Mesenchymal stem cell (in vitro differentiated cells and primary cell): ENCODE measurements around the gene SULT1A1.
"Not testable (repeated sequence)": the region's sequence is repeated elsewhere in the genome, so short reads cannot be mapped to it uniquely, and the experiment has no call there.

Source experiments
- DNase-seq: peaks from one replicate; pipeline ENCODE4 v3.0.0-alpha.2; 2013
- H2AFZ ChIP-seq: one replicate; pipeline ENCODE4 v1.6.1; 2013; ENCODE audit warnings: low read depth, mild to moderate bottlenecking, control low read depth, inconsistent platforms, low read length, moderate library complexity
- H2AK5ac ChIP-seq: 2 replicates; pipeline ENCODE4 v1.6.1; 2013; ENCODE audit warnings: low read length, moderate library complexity, mild to moderate bottlenecking, inconsistent platforms; ENCODE audit not compliant: severe bottlenecking
- H2BK120ac ChIP-seq: one replicate; pipeline ENCODE4 v1.6.1; 2013; ENCODE audit warnings: low read depth, mild to moderate bottlenecking, inconsistent platforms, low read length, moderate library complexity
- H2BK12ac ChIP-seq, 2 experiments: one replicate each; pipeline ENCODE4 v1.6.1; 2013; ENCODE audit warnings: inconsistent platforms in 2 of 2, low read length in 2 of 2, mild to moderate bottlenecking in 2 of 2, moderate library complexity in 2 of 2, control low read depth in 1 of 2
- H2BK15ac ChIP-seq: one replicate; pipeline ENCODE4 v1.6.1; 2013; ENCODE audit warnings: mild to moderate bottlenecking, low read depth, inconsistent platforms; ENCODE audit not compliant: poor library complexity, severe bottlenecking
- H2BK5ac ChIP-seq: 2 replicates; pipeline ENCODE4 v1.6.1; 2013; ENCODE audit warnings: low read depth, mild to moderate bottlenecking, low read length, control low read depth, inconsistent platforms; ENCODE audit not compliant: poor library complexity, severe bottlenecking
- H3K14ac ChIP-seq, 2 experiments: one replicate each; pipeline ENCODE4 v1.6.1; 2013; ENCODE audit warnings: inconsistent platforms in 2 of 2, low read length in 2 of 2, control low read depth in 1 of 2, mild to moderate bottlenecking in 1 of 2, moderate library complexity in 1 of 2
- H3K18ac ChIP-seq, 2 experiments: one replicate each; pipeline ENCODE4 v1.6.1; 2013; ENCODE audit warnings: inconsistent platforms in 2 of 2, low read length in 2 of 2, control low read depth in 1 of 2, low read depth in 1 of 2, mild to moderate bottlenecking in 1 of 2
- H3K23ac ChIP-seq, 2 experiments: one replicate each; pipeline ENCODE4 v1.6.1; 2013; ENCODE audit warnings: inconsistent platforms in 2 of 2, low read length in 2 of 2, mild to moderate bottlenecking in 2 of 2, moderate library complexity in 2 of 2, control low read depth in 1 of 2
- H3K27ac ChIP-seq: 2 replicates; pipeline ENCODE4 v1.5.1; 2013; ENCODE audit warnings: mild to moderate bottlenecking, moderate library complexity, low read length, control low read depth, inconsistent platforms; ENCODE audit not compliant: poor library complexity, severe bottlenecking
- H3K27me3 ChIP-seq, 2 experiments: 2 replicates each; pipeline versions ENCODE4 v1.6.1 to v1.7.0; 2013; ENCODE audit warnings: low read length in 2 of 2, mild to moderate bottlenecking in 2 of 2, moderate library complexity in 2 of 2, control low read depth in 1 of 2, inconsistent platforms in 1 of 2; ENCODE audit not compliant: control insufficient read depth in 1 of 2, insufficient read depth in 1 of 2
- H3K36me3 ChIP-seq, 2 experiments: 2 replicates each; pipeline versions ENCODE4 v1.6.1 to v1.7.0; 2013; ENCODE audit warnings: low read length in 2 of 2, control low read depth in 1 of 2, inconsistent platforms in 1 of 2, low read depth in 1 of 2, mild to moderate bottlenecking in 1 of 2; ENCODE audit not compliant: insufficient read depth in 2 of 2, control insufficient read depth in 1 of 2
- H3K4ac ChIP-seq, 2 experiments: one replicate each; pipeline ENCODE4 v1.6.1; 2013; ENCODE audit warnings: inconsistent platforms in 2 of 2, low read length in 2 of 2, mild to moderate bottlenecking in 2 of 2, moderate library complexity in 2 of 2, control low read depth in 1 of 2, low read depth in 1 of 2
- H3K4me1 ChIP-seq: 2 replicates; pipeline ENCODE4 v1.6.1; 2013; ENCODE audit warnings: low read depth, low read length, control low read depth; ENCODE audit not compliant: control insufficient read depth, insufficient read depth
- H3K4me2 ChIP-seq: 2 replicates; pipeline ENCODE4 v1.6.1; 2013; ENCODE audit warnings: low read length, mild to moderate bottlenecking, inconsistent platforms; ENCODE audit not compliant: poor library complexity, severe bottlenecking
- H3K4me3 ChIP-seq, 2 experiments: 2 replicates each; pipeline versions ENCODE4 v1.5.1 to v1.7.0; 2013; ENCODE audit warnings: low read length in 2 of 2, mild to moderate bottlenecking in 2 of 2, control low read depth in 1 of 2, low read depth in 1 of 2; ENCODE audit not compliant: insufficient read depth in 1 of 2
- H3K79me1 ChIP-seq: replicated peaks from 2 replicates; pipeline ENCODE4 v1.6.1; 2013; ENCODE audit warnings: mild to moderate bottlenecking, control low read depth, low read length, inconsistent platforms; ENCODE audit not compliant: poor library complexity, severe bottlenecking
- H3K9ac ChIP-seq: 2 replicates; pipeline ENCODE4 v1.7.0; 2013; ENCODE audit warnings: mild to moderate bottlenecking, low read length, moderate library complexity
- H3K9me3 ChIP-seq: 2 replicates; pipeline ENCODE4 v1.7.0; 2013; ENCODE audit warnings: mild to moderate bottlenecking, low read length; ENCODE audit not compliant: control insufficient read depth
- H4K8ac ChIP-seq: one replicate; pipeline ENCODE4 v1.6.1; 2013; ENCODE audit warnings: inconsistent platforms, mild to moderate bottlenecking, low read length, moderate library complexity
- H4K91ac ChIP-seq: one replicate; pipeline ENCODE4 v1.6.1; 2013; ENCODE audit warnings: mild to moderate bottlenecking, low read length, inconsistent platforms
- WGBS: methylation state at CpG from one replicate; pipeline ENCODE4 v1.1.7; 2013; ENCODE audit warnings: mixed read lengths; 5-methylcytosine and 5-hydroxymethylcytosine counted together

SULT1A1 gene

DNA sequence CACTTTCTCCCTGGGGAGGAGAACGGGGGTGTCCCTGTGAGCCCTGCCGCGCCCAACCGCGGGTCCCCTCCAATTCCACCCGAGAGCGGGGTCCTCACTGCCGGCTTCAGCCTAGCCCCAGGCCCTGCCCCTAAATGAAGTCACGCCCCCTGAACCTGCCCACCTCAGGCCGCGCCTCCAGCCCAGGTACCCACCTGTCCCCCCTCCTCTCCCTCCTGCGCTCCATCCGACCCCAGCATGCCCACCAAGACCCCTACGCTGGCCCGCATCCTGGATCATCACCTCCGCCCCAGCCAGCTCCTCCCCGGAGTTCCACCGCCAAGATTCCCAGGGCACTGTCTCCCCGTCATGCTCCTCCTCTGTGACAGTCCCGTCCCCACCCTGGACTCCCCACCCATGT lies 8.9 kb downstream of the SULT1A1 start:
- not testable (repeated sequence) for H2BK12ac ChIP-seq, H4K91ac ChIP-seq, H3K79me1 ChIP-seq, DNase-seq, H2BK15ac ChIP-seq, H3K18ac ChIP-seq, H2BK5ac ChIP-seq, H3K27ac ChIP-seq, H3K36me3 ChIP-seq, H2BK120ac ChIP-seq, H3K14ac ChIP-seq, H3K9ac ChIP-seq, H3K4me2 ChIP-seq, H3K4ac ChIP-seq, H2AK5ac ChIP-seq, H3K9me3 ChIP-seq, H2AFZ ChIP-seq, H3K23ac ChIP-seq, H3K4me1 ChIP-seq, H3K4me3 ChIP-seq, H4K8ac ChIP-seq
- 30% methylated on average over 9 of the region's 20 CpGs for WGBS
- peaks cover 12 to 30% of the 10 kb centered on the region in 2 experiments for H3K27me3 ChIP-seq

- H4K8ac ChIP-seq, H3K4ac ChIP-seq, H2BK5ac ChIP-seq, H3K4me1 ChIP-seq, H2BK12ac ChIP-seq, H3K36me3 ChIP-seq, H2AFZ ChIP-seq, H4K91ac ChIP-seq, DNase-seq, H3K18ac ChIP-seq, H3K4me2 ChIP-seq, H3K9ac ChIP-seq, H3K23ac ChIP-seq, H3K79me1 ChIP-seq, H2BK15ac ChIP-seq, H3K14ac ChIP-seq, H2AK5ac ChIP-seq, H2BK120ac ChIP-seq, H3K9me3 ChIP-seq, H3K4me3 ChIP-seq, H3K27ac ChIP-seq: not testable (repeated sequence)
- WGBS: no CpG with 5 or more reads among the region's 17 CpGs
- peaks cover 12 to 33% of the 10 kb centered on the region in 2 experiments for H3K27me3 ChIP-seq
Observed at GRCh38 chr16:28599377-28600285, 10.2 kb downstream of the SULT1A1 start.

DNA sequence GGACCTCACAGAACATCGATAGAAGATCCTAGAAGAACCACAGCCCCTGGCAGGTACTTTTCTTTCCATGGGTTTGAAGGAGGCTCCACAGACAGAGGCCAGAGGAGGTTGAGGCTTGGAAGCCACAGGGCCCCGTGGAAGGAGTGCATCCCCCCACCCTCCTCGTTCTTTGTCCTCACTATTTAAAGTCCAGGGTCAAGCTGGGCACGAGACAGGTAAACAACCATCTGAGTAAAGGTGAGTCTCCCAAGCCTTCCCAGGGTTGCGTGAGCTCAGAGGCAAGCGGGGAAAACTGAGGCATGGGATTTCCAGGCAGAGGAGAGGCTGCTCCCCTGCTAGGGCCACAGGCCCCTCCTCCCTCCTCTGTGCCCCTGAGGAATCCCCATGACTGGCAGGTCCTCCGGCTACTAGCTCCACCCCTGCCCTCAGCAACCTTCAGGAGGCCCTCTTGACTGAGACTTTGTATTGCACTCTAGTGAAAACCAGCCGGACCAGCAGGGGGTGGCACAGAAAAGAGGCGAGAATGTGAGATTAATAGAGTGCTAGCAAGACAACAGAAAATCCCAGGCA lies 12.1 kb downstream of the SULT1A1 start:
- Histone ChIP-seq H3K4me1 (no peaks in the 10 kb centered on the region), H3K4ac (no peak overlapping the region), H2BK5ac (no peak overlapping the region), H2AFZ (no peak overlapping the region), H3K18ac (no peak overlapping the region), H3K4me3 (no peak overlapping the region), H3K9ac (no peak overlapping the region), H3K27ac (no peak overlapping the region), H4K8ac (no peak overlapping the region), H3K23ac (no peak overlapping the region), H2BK12ac (no peak overlapping the region), H4K91ac (no peak overlapping the region), H3K79me1 (no peaks in the 10 kb centered on the region), H3K27me3 (peaks cover 0 to 26% of the 10 kb centered on the region in 2 experiments), H2BK15ac (no peak overlapping the region), H3K4me2 (no peak overlapping the region), H3K36me3 (peaks cover 0 to 4% of the 10 kb centered on the region in 2 experiments), H3K9me3 (no peaks in the 10 kb centered on the region), H2BK120ac (no peak overlapping the region), H2AK5ac (no peak overlapping the region), H3K14ac (no peak overlapping the region)
- DNase-seq: no peak
- WGBS: 78% methylated on average over 8 of the region's 9 CpGs

- H3K4me2 ChIP-seq: no peak within 1 kb of the TSS
- no peaks in the 10 kb centered on the region for H3K9me3 ChIP-seq
- no peak within 1 kb of the TSS for H3K18ac ChIP-seq
- H3K79me1 ChIP-seq: no peaks in the 10 kb centered on the region
- no peak within 1 kb of the TSS for H3K23ac ChIP-seq
- no peak within 1 kb of the TSS for H2BK5ac ChIP-seq
- H3K36me3 ChIP-seq: peaks cover 0 to 11% of the 10 kb centered on the region in 2 experiments
- H3K27ac ChIP-seq: no peak within 1 kb of the TSS
- H3K4me1 ChIP-seq: no peaks in the 10 kb centered on the region
- H4K91ac ChIP-seq: no peak within 1 kb of the TSS
- DNase-seq: no peak
- H3K27me3 ChIP-seq: peaks cover 0 to 23% of the 10 kb centered on the region in 2 experiments
- H3K4ac ChIP-seq: no peak within 1 kb of the TSS
- H4K8ac ChIP-seq: no peak within 1 kb of the TSS
- no peak within 1 kb of the TSS for H2BK15ac ChIP-seq
- WGBS: 57% methylated on average over 11 of the region's 11 CpGs
- H3K14ac ChIP-seq: no peak within 1 kb of the TSS
- H2AK5ac ChIP-seq: no peak within 1 kb of the TSS
- no peak within 1 kb of the TSS for H2AFZ ChIP-seq
- H2BK12ac ChIP-seq: no peak within 1 kb of the TSS
- no peak within 1 kb of the TSS for H3K9ac ChIP-seq
- no peak within 1 kb of the TSS for H2BK120ac ChIP-seq
- no peak within 1 kb of the TSS for H3K4me3 ChIP-seq
Observed at GRCh38 chr16:28596840-28597691, 12.8 kb downstream of the SULT1A1 start, which contains the start of gene SULT1A2. Gene SULT1A2 (minus strand): TSS chr16:28597050. CDS start chr16:28595930, 1,120 bp downstream.
